Measurements from ENCODE around the gene PPIE.

DNA sequence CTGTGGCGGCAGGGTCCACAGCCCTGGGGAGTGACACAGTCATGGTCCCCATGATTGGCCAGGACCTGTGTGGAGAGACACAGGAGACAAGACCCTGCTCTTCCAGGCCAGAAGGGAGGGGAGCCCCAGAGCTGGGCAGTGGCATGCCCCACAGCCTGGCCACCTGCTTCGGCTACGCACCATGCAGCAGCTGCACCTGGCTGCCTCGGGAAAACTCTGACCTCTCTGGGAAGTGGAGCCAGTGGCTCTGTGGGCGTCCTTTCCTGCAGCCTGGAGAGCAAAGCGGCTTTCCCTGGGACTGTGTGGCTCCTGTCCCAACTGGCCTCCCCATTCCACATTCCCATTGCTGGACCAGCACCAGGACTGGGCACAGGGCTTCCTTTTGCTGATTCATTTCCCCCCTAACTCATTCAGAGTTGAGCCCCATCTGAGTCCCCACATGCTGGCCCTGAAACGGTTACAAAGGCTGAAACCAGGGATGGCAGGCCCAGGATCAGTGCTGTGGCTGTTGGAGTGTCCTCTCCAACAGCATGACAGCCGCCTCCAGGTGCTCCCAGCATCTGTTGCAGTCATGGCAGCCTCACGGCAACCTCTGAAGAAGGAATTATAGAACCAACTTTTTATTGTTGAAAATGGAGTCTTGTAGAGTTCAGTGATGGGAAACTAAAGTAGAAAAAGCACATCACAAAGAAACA is 17.4 kb downstream of the PPIE start:
- TF ChIP-seq, protein P1, sequence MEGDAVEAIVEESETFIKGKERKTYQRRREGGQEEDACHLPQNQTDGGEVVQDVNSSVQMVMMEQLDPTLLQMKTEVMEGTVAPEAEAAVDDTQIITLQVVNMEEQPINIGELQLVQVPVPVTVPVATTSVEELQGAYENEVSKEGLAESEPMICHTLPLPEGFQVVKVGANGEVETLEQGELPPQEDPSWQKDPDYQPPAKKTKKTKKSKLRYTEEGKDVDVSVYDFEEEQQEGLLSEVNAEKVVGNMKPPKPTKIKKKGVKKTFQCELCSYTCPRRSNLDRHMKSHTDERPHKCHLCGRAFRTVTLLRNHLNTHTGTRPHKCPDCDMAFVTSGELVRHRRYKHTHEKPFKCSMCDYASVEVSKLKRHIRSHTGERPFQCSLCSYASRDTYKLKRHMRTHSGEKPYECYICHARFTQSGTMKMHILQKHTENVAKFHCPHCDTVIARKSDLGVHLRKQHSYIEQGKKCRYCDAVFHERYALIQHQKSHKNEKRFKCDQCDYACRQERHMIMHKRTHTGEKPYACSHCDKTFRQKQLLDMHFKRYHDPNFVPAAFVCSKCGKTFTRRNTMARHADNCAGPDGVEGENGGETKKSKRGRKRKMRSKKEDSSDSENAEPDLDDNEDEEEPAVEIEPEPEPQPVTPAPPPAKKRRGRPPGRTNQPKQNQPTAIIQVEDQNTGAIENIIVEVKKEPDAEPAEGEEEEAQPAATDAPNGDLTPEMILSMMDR (IDR thresholded peaks at IDR 0.05; ENCODE audit: borderline replicate concordance, extremely low read depth, low read length, poor library complexity, severe bottlenecking): no peak
- TF ChIP-seq EZH2 (IDR thresholded peaks at IDR 0.05; ENCODE audit: borderline replicate concordance, low read depth, low read length, severe bottlenecking): no peak
